Midbrain (tissue), 1 donor: Measurements from ENCODE around the gene CD276.

Experiments
- DNase-seq: peaks from one replicate; lab custom pipeline; 2025; lab: John Stamatoyannopoulos, UW

The CD276 gene

DNA sequence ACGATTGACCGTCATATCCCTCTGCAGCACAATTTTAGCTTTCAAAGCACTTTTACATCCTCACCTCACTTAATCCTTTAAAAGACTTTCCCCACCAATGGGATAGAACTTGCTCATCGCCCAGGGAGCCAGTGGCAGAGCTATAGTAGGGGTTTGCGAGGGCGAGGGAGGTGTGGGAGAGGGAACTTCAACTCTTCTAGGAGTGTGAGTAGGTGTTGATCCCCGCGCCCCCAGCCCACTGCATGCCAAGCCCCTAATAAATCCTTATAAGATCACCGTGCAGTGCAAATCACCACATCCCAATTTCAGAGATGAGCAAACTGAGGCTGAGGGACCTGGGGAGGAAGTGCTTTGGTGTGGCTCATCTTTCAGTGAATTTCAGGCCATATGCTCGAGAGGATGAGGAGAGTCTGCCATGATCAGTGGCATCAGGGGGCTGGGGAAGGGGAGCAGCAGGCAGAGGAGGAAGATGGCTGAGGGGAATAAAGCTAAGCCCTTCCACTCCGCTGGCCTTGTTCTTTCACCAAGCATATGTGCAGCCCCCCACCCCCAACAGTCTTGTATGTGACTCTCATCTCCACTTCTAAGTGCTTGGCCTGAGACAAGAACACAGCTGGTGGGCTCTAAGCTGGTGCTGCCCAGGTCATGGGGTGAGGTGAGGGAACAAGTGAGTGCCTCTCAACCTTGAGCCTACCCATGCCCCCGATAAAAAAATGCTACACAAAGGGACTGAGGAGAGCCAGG lies 63.8 kb downstream of the CD276 start:
- no peak for DNase-seq

DNA sequence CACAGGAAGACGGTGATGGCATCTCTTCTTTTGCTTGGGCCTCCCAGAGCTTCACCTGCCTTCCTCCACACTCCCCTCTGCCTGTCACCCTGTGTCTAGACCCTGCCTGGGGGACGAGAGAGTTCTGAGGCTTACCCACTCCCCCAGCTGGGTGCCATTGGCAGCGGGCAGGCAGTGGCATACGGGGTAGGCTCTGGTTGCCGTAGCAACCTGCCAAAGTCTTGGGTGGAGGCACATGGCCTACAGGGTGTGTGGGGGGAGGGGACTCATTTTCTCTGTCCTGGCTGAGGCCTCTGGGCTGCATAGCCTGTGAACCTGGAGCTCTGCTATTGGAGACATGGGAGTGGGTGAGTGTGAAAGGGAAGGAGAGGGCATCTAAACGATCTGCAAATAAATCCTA lies 64.5 kb downstream of the CD276 start:
- DNase-seq = no peak

DNA sequence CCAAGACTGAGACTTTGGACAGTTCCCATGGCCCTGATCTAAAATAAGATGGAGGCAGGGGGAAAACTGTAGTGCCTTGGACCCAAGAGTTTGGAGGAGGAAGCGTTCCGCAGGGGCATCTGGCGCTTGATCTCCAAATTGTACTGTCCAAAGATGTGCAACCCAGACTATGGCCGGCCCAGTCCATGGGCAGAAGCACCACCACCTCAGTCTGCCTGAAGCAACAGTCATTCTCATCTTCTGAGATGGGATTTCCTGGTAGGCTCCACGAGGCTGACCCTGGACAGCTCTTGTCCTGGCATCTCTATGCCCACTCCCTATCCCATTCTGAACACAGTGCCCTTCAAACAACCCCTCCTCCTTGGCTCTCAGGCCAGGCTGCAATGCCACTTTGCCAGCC lies 65.3 kb downstream of the CD276 start:
- DNase-seq = no peak

DNA sequence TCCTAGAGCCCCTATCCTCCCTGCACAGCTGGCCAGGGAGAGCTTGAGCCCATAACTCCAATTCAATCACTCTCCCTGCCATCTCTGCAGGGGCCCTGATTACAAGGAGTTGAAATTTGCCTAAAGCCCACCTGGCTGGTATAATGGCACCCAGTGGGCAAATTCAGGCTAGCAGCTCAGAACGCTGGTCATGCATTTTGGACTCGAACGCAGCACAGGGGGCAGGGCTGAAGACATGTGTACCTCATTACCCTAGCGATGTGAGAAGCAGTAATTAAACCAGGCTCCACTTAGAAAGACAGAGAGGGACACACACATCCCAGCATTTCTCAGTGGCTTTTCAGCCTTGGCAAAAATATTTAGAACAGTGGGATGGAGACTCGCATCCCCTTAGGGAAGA lies 65.8 kb downstream of the CD276 start:
- DNase-seq = no peak

GRCh38 chr15:73750438-73750837 lies 66.3 kb downstream of the CD276 start:
- DNase-seq = no peak

DNA sequence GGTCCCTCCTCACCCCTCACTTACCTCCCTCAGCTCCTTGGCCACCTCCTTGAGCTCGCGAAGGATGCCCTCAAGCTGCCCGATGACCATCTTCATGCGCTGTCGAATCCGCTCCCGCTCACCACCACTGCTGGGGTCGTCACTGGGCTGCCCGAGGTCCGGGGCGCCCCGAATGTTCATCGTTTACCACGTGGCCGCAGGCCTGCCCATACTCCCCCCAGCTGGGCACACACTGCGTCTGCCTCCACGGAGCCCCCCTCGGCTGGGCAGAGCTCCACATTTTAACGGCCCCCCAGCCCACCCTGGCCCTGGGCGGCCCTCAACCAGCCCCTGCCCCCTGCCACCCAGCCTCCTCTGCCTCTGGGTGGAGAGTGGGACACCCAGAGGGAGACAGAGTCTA lies 66.8 kb downstream of the CD276 start:
- no peak for DNase-seq

DNA sequence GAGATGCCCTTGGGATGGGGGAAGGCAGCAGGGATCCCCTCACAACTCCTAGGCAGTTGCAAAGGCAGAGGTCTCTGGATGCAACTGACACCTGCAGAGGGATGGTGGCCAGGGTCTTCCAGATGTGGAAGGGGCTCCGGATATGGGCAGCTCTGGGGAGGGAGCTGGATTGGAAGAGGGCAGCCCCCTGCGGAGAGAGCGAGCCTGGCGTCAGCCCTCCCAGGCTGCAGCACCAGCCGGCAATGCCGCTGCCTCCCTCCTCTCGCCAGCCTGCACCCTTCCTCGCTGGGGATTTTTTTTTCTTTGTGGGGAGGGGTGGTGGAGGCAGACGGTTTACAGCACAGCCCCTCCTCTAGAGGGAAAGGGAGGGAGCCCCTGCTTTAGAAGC lies 67.3 kb downstream of the CD276 start:
- DNase-seq = peak; percentile 11

DNA sequence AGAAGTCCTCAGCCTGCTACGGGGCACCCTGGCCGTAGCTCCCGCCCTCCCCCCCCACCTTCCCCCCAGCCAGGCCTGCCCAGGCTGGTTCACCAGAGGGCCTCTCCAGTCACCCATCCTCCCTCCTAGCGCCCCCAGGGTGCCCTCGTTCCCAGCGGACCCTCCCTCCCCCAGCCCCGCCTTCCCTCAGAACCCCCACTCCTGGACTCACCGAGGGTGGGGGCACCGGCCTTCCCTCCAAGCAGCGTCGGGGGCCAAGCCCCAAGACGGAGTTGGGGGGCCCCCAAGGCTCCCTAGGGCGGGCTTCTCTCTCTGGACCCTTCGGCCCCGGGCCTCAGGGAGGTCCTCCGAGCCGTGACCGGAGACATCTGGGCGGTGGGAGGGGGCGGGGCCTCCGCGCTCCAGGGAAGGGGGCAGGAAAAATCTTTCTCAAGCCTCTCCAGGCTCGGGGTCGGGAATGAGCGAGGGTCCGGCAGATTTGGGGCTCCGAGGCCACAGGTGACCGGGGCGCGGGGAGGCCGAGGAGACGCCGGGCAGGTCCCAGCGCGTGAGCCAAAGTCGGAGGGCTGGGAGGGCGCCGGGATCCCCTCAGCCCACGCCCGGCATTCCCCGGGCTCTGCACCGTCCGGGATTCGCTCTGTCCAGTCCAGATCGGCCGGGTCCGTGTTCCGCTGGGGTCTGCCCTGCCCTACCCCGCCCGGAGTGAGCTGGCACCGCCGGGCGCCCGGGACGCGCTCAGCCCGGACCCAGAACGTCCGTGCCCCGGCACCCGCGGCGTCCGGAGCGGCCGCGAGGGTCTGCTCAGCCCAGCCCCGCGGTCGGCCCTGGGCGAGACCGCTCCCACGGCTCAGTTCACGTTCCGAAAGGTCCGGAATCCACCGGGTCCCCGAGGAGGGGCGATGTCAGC lies 68.0 kb downstream of the CD276 start:
- DNase-seq = no peak

- peak; percentile 17 for DNase-seq
These were observed 68.6 kb downstream of the CD276 start for GRCh38 chr15:73752806-73753193.

DNA sequence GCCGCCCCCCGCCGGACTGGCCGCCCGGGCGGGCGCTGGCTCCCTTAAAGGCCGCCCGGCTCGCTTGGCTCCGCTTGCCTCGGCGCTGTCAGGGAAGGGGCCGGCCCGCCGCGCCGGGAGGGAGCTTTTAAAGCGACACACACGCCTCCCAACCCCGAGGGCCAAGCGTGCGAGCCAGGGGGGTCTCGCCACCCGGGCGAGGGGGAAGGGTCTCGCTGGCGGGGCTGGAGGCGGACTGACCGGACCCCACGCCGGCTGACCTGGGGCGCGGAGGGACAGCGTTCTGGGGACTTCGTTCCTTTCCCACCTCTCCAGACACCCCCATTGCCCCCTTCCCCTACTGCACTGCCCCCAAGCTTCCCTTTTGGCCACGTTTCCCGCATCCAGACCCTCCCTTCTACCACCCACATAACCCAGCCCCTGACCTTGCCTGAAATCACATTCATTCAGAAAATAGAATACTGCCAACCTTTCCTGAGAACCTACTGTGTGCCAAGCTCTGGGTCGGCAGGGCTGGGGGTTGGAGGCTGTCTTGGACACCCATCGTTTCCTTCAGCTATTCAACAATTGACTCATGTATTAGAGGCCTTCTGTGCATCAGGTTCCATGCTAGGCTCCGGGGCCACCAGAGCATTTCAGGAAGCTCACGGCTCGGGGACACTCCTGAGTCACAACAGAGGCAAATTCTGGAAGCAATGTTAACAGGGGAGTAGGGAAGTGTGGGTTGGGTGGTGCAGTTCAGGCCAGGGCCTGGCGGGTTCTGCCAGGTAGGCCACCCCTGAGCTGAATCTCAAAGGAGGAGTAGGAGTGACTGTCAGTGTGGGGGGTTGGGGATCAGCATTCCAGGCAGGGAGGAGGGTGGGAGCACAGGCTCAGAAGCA lies 69.3 kb downstream of the CD276 start, which contains the start of gene INSYN1:
TSS of gene INSYN1 (minus strand) at position 102 of the 881 bp plus-strand sequence. CDS start 2,221 bp downstream, outside the sequence.
- peak; percentile 40 for DNase-seq

DNA sequence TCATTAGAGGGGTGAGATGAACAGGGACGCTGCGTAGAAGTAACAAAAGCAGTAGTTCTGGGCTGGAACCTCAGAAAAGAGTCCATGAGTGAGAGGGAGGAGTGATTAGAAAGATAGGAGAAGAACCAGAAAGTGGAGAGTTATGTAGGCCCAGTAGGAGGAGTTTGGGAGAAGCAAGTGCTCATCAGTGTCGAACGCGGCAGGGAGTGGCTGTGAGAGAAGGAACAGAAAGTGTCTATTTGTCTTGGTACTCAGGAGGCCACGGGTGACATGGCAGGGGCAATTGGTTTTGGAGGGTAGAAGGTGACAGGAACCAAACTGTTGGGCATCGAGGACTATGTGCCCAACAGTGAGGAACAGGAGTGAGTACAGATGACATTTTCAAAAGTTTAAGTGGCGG lies 70.3 kb downstream of the CD276 start:
- no peak for DNase-seq

DNA sequence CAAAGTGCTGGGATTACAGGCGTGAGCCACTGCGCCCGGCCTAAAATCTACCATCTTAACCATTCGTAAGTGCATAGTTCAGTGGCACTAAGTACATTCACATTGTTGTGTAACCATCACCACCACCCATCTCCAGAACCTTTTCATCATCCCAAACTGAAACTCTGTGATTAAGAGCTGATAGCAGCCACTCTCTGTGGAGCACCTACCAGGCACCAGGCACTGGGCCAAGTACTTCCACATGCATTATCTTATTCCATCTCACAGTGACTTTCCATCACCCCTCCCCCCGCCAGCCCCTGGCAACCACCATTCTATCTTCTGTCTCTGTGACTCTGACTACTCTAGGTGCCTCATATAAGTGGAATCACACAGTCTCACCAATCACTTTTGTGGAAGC lies 71.3 kb downstream of the CD276 start:
- DNase-seq = no peak

- DNase-seq = no peak
These were observed 71.8 kb downstream of the CD276 start for GRCh38 chr15:73755946-73756345.

DNA sequence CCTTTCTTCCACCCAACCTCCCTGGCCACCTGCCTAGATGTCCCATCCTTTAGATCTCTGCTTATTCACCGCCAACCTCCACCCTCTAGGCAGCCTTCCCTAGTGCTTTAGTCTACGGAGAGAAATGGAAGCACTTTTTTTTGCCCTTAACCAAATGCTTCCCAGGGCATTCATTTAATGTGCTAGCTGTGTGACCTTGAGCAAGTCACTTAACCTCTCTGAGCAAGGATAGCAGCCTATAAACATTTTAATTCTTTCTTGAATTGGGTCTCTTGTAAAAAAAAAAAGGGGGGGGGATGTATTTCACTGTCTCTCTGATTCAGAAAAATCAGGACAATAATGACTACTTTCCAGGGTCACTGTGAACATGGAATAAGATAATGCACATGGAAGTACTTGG lies 72.2 kb downstream of the CD276 start:
- DNase-seq = no peak

GRCh38 chr15:73756947-73757513 lies 72.8 kb downstream of the CD276 start:
- no peak for DNase-seq

GRCh38 chr15:73757571-73757970 lies 73.4 kb downstream of the CD276 start:
- no peak for DNase-seq

DNA sequence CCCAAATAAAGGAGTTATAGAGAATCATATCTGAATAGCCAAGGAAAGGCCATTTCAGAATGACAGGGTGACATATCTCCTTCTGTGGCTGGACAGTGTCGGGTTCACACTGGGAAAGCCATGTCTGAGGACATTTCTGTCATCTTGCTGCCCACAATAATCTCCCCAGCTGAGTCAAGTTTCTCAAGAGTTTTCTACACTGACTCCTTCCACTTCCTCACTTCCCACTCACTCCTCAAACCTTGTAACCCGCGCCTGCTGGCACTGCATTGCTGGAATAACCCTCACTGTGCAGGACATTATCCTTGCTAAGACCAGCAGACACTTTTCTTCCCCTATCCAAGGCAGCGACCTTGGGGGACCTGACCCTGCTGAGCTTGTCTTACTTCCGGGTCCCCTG lies 74.3 kb downstream of the CD276 start:
- no peak for DNase-seq

DNA sequence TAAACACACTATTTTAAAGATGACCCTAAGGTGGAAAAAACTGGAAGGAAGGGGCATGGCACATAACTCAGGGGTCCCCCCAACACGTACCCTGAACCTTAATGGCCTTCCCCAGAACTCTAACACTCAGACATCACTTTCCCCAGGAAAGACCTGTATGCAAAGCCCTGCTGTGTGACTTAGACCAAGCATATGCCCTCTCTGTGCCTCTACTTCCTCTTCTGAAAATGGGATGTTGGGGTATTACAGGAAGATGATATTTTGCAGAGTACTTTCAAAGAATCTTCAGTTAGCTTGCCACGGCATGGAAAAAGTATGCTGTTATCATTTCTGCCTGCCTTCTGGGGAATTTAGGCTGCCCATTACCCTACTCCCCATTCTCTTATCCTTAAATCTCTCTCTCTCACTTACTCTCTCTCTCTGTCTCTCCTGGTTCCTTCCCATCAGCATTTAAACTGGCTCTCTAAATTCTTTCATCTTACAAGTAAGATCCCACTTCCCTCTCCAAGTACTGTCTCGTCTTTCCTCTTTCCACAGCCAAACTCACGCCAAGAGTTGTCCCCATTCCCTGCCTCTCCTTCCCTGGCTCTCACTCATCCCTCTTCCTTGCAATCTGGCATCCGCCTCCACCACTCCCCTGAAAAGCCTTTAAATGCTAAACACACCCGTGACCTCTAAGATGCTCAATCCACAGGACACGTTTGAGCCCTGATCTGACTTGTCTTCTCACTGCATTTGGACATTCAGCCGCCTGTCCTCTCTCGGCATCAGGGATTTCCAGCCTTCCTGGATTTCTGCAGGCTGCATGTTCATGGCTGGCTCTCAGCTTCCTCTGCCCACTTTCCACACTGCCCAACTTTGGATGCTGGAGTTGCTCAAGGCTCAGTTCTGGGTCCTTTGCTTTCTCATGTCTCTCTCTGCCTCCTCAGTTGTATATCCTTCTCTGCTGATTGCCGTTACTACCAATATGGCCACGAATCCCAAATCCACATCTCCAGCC lies 76.4 kb downstream of the CD276 start:
- DNase-seq = no peak

- no peak for DNase-seq
These were observed 79.7 kb downstream of the CD276 start for GRCh38 chr15:73763931-73764330.
